Astrocyte of the cerebellum (primary cell): ENCODE results near the gene KRTDAP.

ENCODE experiments used
- DNase-seq: peaks from one replicate; pipeline ENCODE4 v3.0.0-alpha.2; 2011; ENCODE audit warnings: low read depth
- H3K4me3 ChIP-seq: 2 replicates; pipeline ENCODE4 v1.5.1; 2011; ENCODE audit warnings: mild to moderate bottlenecking, low read depth, low read length, moderate library complexity
- in situ Hi-C: cut with HindIII; loops from 2 replicates; pipeline ENCODE4 v1.10.0; 2017; ENCODE audit warnings: low sequenced_read_pairs
- TF ChIP-seq, protein P1 (sequence below): IDR thresholded peaks from 2 replicates; pipeline ENCODE4 v1.5.1; 2012; ENCODE audit warnings: low read length, low read depth, moderate library complexity, mild to moderate bottlenecking; ENCODE audit errors: missing control alignments

Gene KRTDAP

DNA sequence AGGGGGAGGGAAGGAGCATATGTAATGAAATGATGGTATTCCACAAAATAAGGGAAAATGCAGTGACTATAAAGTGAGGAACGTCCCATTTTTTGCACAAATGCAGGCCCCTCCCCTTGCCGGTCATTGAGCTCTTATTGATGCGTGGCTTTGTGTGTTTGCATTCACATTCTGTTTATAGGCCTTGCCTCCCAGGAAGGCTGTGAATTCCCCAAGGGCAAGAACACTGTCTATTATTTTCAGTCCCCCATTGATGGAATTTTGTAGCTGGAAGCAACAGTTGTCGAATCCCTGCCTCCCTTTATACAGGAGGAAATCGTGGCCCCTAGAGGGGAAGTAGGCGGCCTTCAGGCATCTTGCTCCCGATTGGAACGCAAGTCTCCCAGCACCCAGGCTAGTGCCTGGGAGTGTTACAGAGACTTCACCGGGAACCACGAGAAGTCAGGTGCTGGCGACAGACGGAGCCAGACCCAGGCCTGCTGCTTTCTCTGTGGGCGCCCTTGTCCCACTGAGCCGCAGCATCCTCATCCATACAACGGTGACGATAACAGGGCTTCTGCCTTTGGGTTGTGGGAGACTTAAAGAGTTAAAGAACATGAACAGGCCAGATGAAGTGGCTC is 31.0 kb upstream of the KRTDAP start:
- in situ Hi-C loops = no loop called here
- no peak for DNase-seq
- no peak overlapping the region for H3K4me3 ChIP-seq
- TF ChIP-seq, protein P1, sequence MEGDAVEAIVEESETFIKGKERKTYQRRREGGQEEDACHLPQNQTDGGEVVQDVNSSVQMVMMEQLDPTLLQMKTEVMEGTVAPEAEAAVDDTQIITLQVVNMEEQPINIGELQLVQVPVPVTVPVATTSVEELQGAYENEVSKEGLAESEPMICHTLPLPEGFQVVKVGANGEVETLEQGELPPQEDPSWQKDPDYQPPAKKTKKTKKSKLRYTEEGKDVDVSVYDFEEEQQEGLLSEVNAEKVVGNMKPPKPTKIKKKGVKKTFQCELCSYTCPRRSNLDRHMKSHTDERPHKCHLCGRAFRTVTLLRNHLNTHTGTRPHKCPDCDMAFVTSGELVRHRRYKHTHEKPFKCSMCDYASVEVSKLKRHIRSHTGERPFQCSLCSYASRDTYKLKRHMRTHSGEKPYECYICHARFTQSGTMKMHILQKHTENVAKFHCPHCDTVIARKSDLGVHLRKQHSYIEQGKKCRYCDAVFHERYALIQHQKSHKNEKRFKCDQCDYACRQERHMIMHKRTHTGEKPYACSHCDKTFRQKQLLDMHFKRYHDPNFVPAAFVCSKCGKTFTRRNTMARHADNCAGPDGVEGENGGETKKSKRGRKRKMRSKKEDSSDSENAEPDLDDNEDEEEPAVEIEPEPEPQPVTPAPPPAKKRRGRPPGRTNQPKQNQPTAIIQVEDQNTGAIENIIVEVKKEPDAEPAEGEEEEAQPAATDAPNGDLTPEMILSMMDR = no peak

DNA sequence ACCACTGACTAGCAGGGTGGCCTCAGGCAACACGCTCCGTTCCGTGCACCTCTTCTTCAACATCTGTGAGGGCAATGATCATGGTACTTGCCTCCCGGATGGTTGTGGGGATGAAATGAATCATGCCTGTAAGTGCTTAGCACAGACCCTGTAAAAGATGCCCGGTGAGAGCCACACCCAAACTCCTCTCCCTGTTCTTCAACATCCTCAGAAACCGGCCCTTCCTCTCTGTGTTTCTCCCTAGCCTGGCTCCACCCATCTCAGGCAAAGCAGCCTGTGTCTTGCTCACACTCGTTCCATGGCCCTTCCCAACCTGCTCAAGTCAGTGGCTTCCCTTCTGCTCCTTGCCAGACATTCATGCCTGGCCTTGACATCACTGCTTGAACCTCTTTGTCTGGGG is 29.0 kb upstream of the KRTDAP start:
- DNase-seq = no peak
- TF ChIP-seq, protein P1 = no peak
- no peak overlapping the region for H3K4me3 ChIP-seq
- in situ Hi-C loops = no loop called here

DNA sequence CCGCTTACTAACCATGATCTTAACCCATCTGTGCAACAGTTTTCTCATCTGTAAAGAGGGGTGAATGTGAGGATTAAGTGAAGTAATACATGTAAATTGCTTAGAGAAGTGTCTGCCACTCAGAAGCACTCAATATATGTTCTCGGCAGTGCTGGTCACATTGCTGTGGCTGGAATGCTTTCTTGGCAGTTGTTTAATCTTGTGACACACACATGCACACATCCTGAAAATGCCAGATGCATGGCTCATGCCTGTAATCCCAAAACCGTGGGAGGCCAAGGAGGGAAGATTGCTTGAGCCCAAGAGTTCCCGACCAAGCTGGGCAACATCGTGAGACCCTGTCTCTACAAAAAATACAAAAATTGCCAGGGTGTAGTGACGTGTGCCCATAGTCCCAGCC is 28.0 kb upstream of the KRTDAP start:
- TF ChIP-seq, protein P1 = no peak

DNA sequence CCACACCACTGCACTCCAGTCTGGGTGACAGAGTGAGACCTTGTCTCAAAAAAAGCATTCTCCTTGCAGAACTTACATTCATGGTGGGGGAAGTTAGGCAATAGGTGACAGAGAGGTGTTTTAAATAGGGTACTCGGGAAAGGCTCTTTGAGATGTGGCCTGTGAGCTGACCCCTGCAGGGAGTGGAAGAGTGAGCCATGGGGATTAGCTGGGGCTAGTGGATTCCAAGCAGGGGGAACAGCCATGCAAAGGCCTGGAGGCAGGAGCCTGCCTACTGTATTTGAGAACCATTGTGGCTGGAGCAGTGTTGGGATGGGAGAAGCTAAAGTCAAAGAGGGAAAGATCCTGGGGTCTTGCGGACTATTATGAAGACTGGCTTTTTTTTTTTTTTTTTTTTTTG is 27.1 kb upstream of the KRTDAP start:
- TF ChIP-seq, protein P1 = no peak
- no peak overlapping the region for H3K4me3 ChIP-seq
- no peak for DNase-seq
- in situ Hi-C loops = no loop called here

More for the DNA sequence above, 28.0 kb upstream of the KRTDAP start:
- in situ Hi-C loops = no loop called here
- H3K4me3 ChIP-seq = no peak overlapping the region
- peak; percentile 73 for DNase-seq

DNA sequence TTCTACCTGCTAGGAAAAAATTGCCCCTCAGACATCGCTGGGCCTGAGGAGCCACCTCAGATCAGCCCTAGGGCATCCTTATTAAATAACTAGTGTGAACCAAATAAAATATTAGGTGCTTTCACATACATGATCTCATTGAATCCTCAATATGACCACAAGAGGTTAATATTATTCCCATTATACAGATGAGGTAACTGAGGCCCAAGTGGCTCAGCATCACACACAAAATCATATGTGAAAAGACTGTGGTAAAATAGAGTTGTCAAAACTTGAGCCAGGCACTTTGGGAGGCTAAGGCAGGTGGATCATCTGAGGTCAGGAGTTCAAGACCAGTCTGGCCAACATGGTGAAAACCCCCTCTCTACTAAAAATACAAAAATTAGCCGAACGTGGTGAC is 26.0 kb upstream of the KRTDAP start:
- TF ChIP-seq, protein P1 = no peak
- DNase-seq = no peak
- in situ Hi-C loops = no loop called here
- H3K4me3 ChIP-seq = no peak overlapping the region

DNA sequence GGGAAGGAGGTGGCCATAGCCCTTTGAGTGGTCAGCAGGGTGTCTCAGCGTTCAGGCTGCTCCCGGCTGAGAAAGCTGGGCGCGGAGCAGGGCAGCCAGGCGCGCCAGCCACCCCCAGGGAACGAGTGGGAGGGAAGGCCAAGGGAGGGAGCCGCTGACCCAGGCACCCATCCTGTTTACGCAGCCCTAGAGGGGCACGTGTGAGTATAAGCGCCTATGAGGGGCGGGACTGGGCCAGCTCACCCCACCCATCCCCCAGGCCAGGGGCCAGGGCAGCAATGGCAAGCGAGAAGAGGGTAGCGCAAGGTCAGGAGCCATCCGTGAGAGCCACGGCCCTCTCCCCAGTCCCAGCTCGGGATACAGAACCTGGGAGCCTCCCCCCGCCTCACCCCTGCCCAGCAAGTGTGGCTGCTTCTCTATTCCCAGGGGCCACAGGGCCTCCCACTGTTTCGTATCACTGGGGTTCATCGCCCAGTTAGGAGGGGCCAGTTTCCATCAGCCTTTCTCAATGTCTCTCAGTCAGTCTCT is 24.1 kb upstream of the KRTDAP start:
- in situ Hi-C loops = no loop called here
- H3K4me3 ChIP-seq = no peak overlapping the region
- no peak for DNase-seq
- TF ChIP-seq, protein P1 = no peak
